Measurements from ENCODE around the gene MND1. TPM values are rescaled to one million over a fixed set of nuclear protein-coding genes. Genes with fewer than 3 reads are reported as not detected.

MND1 gene
- total and polyA plus RNA-seq, 2 of the 8 experiments (the other 6 are each of a cell fraction or from before 2014, with no cell fraction given) = 4.4 to 26.2 TPM

DNA sequence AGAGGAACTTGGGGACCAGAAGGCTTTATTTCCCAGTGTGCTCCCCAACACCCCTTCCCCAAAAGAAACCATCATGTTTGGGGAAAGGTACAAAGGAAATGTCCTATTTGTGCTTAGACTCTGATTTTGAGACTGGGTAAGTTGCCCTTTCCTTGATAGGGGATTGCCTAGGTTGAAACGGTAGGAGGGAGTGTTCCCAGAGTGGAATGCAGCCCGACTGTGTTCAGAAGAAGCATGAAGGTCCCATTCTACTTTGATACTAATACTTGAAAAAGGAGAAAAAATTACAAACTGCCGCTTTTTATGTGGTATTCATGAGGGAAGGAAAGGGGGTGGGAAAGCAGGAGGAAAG is 89.2 kb downstream of the MND1 start:
- H3K79me1 ChIP-seq (ENCODE audit: low read depth, low read length) = no peaks in the 10 kb centered on the region
- DNase-seq (ENCODE audit: low read depth in 1 of 2, low spot score in 2 of 2) = no peak
- H3K9me3 ChIP-seq (ENCODE audit: insufficient read depth in 2 of 2, low read depth in 1 of 2, low read length in 1 of 2) = no peaks in the 10 kb centered on the region
- no peaks in the 10 kb centered on the region for H3K27me3 ChIP-seq (replicated peaks in 1 of 4; ENCODE audit: control insufficient read depth in 3 of 4, extremely low read depth in 1 of 4, insufficient read depth in 3 of 4, low read length in 3 of 4)
- H3K4ac ChIP-seq (replicated peaks; ENCODE audit: insufficient read length, low read depth, low read length) = no peak overlapping the region
- H3K4me3 ChIP-seq (ENCODE audit: extremely low read depth in 1 of 4, insufficient read depth in 2 of 4, low read depth in 3 of 4, low read length in 4 of 4) = no peak overlapping the region
- no peak overlapping the region for H4K8ac ChIP-seq (ENCODE audit: extremely low read depth, insufficient read depth, low read length)
- H3K36me3 ChIP-seq (ENCODE audit: control insufficient read depth in 2 of 4, insufficient read depth in 4 of 4, low read length in 3 of 4) = no peaks in the 10 kb centered on the region
- H3K4me2 ChIP-seq (ENCODE audit: insufficient read depth in 1 of 2, low read depth in 2 of 2, low read length in 2 of 2) = no peak overlapping the region
- no peaks in the 10 kb centered on the region for H4K20me1 ChIP-seq (replicated peaks in 1 of 2; ENCODE audit: control insufficient read depth in 1 of 2, insufficient read depth in 2 of 2, low read length in 2 of 2)
- no peak overlapping the region for H2BK120ac ChIP-seq (replicated peaks; ENCODE audit: low read depth, low read length)
- H3K27ac ChIP-seq (ENCODE audit: low read depth, low read length) = no peak overlapping the region
- no peak overlapping the region for H2BK5ac ChIP-seq (ENCODE audit: low read depth, low read length)
- H2BK20ac ChIP-seq (ENCODE audit: low read length) = no peak overlapping the region
- H3K23ac ChIP-seq (ENCODE audit: insufficient read length) = no peak overlapping the region
- H4K5ac ChIP-seq (ENCODE audit: insufficient read length, low read depth, low read length) = no peak overlapping the region
- H3K23me2 ChIP-seq (ENCODE audit: low read depth, low read length) = no peaks in the 10 kb centered on the region
- H3K14ac ChIP-seq (ENCODE audit: insufficient read length) = no peak overlapping the region
- no peak overlapping the region for H2AK5ac ChIP-seq (ENCODE audit: low read depth, low read length)
- H3K79me2 ChIP-seq (ENCODE audit: control insufficient read depth in 1 of 2, insufficient read depth in 2 of 2, low read length in 2 of 2) = no peaks in the 10 kb centered on the region
- H3K18ac ChIP-seq (ENCODE audit: extremely low read depth, low read length) = no peak overlapping the region
- no peak overlapping the region for H3K56ac ChIP-seq (replicated peaks; ENCODE audit: insufficient read length, low read depth, low read length)
- ChIA-PET POLR2A (ENCODE audit: partially characterized antibody) (interaction anchor here (1.5 kb wide), 1 partner anchor 32 kb away, joined by 3 read pairs; the partner anchor contains the start of gene TMEM131L), CTCF (ENCODE audit: partially characterized antibody) (interaction anchor here (0.6 to 3.7 kb wide), 16 partner anchors 9 to 479 kb away, joined by 3 to 20 read pairs (median 4); partner anchors contain the start of gene TLR2)
- no peak overlapping the region for H3K9ac ChIP-seq (replicated peaks in 1 of 4; ENCODE audit: extremely low read depth in 1 of 4, low read depth in 3 of 4, low read length in 3 of 4)
- H3K4me1 ChIP-seq (replicated peaks in 1 of 4; ENCODE audit: control insufficient read depth in 3 of 4, insufficient read depth in 4 of 4, low read length in 3 of 4) = no peaks in the 10 kb centered on the region
- WGBS, 2 experiments (ENCODE audit: extremely low coverage in 1 of 2, insufficient coverage in 1 of 2, insufficient read length in 1 of 2, insufficient replicate concordance in 2 of 2, low coverage in 1 of 2, low lambda C conversion rate in 2 of 2, missing lambda C conversion rate in 1 of 2) = 83% methylated on average over 3 of the region's 3 CpGs; no CpG with 5 or more reads in 1 of the 2 experiments
- no peak for TF ChIP-seq EZH2 (IDR thresholded peaks at IDR 0.05; ENCODE audit: low read depth, low read length, severe bottlenecking)
- H4K91ac ChIP-seq (replicated peaks; ENCODE audit: insufficient read length, low read length) = no peak overlapping the region
- FAIRE-seq = no peak
- H2AFZ ChIP-seq (ENCODE audit: low read length) = no peak overlapping the region
- H2BK15ac ChIP-seq (ENCODE audit: low read length) = no peak overlapping the region
- H2BK12ac ChIP-seq (ENCODE audit: low read depth, low read length) = no peak overlapping the region

All from H1 (cell line).